Progenitor cell of endocrine pancreas (in vitro differentiated cells): ENCODE measurements around the gene PLIN1. TPM values are rescaled to one million over a fixed set of nuclear protein-coding genes. Genes with fewer than 3 reads are reported as not detected.

Experiments used
- DNase-seq: peaks from one replicate; pipeline ENCODE4 v3.0.0; 2021; ENCODE audit warnings: low spot score; ENCODE audit not compliant: unreplicated experiment
- H3K27ac Mint-ChIP-seq: 2 replicates; pipeline ENCODE4 v1.8.0; 2021; ENCODE audit warnings: mild to moderate bottlenecking, moderate library complexity, mixed read lengths
- H3K27me3 Mint-ChIP-seq: 2 replicates; pipeline ENCODE4 v1.8.0; 2021; ENCODE audit warnings: mixed read lengths
- H3K36me3 Mint-ChIP-seq: 2 replicates; pipeline ENCODE4 v1.8.0; 2022; ENCODE audit warnings: mixed read lengths; ENCODE audit not compliant: insufficient read depth
- H3K4me1 Mint-ChIP-seq: 2 replicates; pipeline ENCODE4 v1.8.0; 2021; ENCODE audit warnings: low read depth, mixed read lengths
- H3K4me3 Mint-ChIP-seq: 2 replicates; pipeline ENCODE4 v1.8.0; 2021; ENCODE audit warnings: low read depth, mild to moderate bottlenecking, moderate library complexity, mixed read lengths
- H3K9me3 Mint-ChIP-seq: 2 replicates; pipeline ENCODE4 v1.8.0; 2021; ENCODE audit warnings: low read depth, mixed read lengths
- total RNA-seq: library from RNA; stranded (reverse); gene quantifications from 2 replicates; pipeline ENCODE4 v1.2.1, GENCODE V29; 2021
- TF ChIP-seq, protein P1 (sequence below): fragments of 200-600 bp; sonication (generic); IDR thresholded peaks from one replicate; pipeline ENCODE4 v1.5.0; 2021; ENCODE audit warnings: antibody characterized with exemption, mild to moderate bottlenecking; ENCODE audit not compliant: unreplicated experiment

Gene PLIN1
- total RNA-seq, 1 donor from 2014 or later, result 0.24 TPM

DNA sequence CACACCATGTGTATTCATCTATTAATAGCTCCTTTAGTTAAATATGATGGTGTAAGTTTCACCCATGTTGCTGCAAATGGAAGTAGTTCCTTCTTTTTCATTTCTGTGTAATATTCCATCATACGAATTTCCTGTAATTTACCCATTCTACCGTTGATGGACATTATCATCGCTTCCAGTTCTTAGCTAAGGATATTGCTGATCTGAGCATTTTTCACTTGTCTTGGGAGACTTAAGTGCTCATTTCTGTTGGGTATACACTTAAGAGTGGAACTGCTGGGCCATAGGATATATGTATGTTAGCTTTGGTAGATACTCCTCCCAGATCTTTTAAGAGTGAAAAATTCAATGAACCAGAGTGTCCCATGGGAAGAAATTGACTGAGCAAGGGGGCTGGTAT is 11.0 kb downstream of the PLIN1 start:
- Mint-ChIP-seq H3K4me3 (no peak overlapping the region), H3K27me3 (peaks cover 40% of the 10 kb centered on the region), H3K4me1 (peaks cover 3% of the 10 kb centered on the region)

DNA sequence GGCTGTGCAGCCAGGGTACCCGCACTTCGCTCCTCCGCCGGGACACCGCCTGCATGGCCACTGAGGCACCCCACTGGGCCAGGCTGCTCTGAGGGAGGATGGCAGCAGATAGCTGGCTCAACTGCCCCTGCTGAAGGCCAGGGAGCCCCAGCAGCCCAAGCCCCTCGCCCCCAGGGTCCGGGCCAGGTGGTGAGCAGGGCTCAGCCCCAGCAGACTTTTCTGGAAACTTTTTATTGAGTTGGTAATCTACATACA is 11.5 kb downstream of the PLIN1 start:
- H3K4me3 Mint-ChIP-seq, result no peak overlapping the region
- peaks cover 3% of the 10 kb centered on the region for H3K4me1 Mint-ChIP-seq
- TF ChIP-seq, protein P1, sequence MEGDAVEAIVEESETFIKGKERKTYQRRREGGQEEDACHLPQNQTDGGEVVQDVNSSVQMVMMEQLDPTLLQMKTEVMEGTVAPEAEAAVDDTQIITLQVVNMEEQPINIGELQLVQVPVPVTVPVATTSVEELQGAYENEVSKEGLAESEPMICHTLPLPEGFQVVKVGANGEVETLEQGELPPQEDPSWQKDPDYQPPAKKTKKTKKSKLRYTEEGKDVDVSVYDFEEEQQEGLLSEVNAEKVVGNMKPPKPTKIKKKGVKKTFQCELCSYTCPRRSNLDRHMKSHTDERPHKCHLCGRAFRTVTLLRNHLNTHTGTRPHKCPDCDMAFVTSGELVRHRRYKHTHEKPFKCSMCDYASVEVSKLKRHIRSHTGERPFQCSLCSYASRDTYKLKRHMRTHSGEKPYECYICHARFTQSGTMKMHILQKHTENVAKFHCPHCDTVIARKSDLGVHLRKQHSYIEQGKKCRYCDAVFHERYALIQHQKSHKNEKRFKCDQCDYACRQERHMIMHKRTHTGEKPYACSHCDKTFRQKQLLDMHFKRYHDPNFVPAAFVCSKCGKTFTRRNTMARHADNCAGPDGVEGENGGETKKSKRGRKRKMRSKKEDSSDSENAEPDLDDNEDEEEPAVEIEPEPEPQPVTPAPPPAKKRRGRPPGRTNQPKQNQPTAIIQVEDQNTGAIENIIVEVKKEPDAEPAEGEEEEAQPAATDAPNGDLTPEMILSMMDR, result no peak
- no peaks in the 10 kb centered on the region for H3K36me3 Mint-ChIP-seq
- peaks cover 36% of the 10 kb centered on the region for H3K27me3 Mint-ChIP-seq
- no peak overlapping the region for H3K27ac Mint-ChIP-seq
- H3K9me3 Mint-ChIP-seq, result no peaks in the 10 kb centered on the region
- no peak for DNase-seq

More for the DNA sequence above, 11.0 kb downstream of the PLIN1 start:
- Mint-ChIP-seq H3K9me3 (no peaks in the 10 kb centered on the region), H3K27ac (no peak overlapping the region), H3K36me3 (no peaks in the 10 kb centered on the region)
- DNase-seq, result no peak
- TF ChIP-seq, protein P1, result no peak

DNA sequence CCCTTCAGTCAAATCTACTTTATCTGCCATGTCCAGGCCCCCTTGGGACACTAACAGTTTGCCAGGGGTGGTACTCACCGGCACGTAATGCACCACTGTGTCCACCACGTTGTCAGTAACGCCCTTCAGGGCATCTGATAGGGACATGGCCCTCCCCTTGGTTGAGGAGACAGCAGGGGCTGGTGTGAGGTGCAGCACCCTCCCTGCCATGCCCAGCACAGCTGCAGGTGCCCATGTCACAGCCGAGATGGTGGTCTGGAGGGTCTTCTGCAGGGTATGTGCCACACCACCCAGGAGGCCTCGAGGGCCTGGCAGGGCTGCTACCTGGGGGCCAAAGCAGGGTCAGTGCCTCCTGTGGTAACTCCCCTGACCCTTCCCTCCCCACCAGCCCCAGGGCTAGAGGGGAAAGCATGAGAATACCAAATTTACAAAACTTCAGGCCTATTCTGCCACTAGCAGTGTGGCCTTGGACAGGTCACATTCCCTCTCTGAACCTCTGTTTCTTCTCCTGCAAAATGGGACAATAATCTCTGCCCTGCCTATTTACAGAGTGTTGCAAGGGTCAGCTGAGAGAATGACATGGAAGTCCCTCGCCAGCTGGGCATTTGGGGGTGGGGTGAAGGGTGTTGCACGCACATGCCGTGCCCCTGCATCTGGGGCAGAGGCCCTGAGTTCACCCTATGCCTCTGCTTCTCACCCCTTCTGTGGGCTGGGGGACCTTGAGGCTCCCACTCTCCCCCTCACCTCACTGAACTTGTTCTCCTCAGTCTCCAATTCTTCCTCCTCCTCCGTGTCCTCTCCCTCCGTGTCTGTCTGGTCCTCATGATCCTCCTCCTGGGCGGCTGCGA is 12.1 kb downstream of the PLIN1 start:
- Mint-ChIP-seq H3K9me3 (no peaks in the 10 kb centered on the region), H3K36me3 (no peaks in the 10 kb centered on the region), H3K27ac (no peak overlapping the region), H3K27me3 (peaks cover 34% of the 10 kb centered on the region), H3K4me1 (peaks cover 3% of the 10 kb centered on the region), H3K4me3 (no peak overlapping the region)
- DNase-seq, result no peak
- TF ChIP-seq, protein P1, result no peak

DNA sequence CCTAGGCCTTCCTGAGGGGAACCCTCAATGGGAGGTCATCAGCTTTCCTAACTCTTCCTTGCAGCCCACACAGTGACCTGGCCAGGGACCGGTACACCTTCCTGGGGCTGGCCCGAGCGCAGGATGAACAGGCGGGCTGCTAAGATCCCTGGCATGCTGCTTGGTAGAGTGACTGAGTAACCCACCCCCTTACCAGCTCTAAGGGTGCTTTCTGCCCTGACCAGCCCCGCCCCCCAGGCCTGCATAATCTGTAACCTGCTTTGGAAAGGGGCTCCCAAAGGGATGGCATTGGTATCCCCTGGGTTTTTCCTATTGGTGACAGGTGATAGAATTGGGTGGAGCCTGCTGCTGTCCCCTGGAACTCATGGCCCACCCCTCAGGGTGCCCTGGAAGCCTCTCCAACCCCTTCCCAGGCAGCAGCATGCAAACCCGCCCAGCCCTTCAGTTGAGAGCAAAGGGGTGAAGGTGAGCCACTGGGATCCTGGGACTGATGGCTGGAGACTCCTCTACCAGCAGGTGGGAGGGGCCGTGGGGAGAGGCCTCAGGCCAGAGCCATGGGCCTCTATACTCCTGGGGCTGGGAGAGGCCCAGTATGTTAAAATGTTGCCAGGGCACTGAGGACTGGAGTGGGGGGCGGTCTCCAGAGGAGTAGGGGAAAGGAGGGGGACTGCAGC is 12.8 kb downstream of the PLIN1 start:
- H3K4me3 Mint-ChIP-seq, result no peak overlapping the region
- TF ChIP-seq, protein P1, result no peak
- H3K4me1 Mint-ChIP-seq, result peaks cover 3% of the 10 kb centered on the region
- no peaks in the 10 kb centered on the region for H3K36me3 Mint-ChIP-seq
- no peak overlapping the region for H3K27ac Mint-ChIP-seq
- peaks cover 29% of the 10 kb centered on the region for H3K27me3 Mint-ChIP-seq
- H3K9me3 Mint-ChIP-seq, result no peaks in the 10 kb centered on the region
- DNase-seq, result no peak

DNA sequence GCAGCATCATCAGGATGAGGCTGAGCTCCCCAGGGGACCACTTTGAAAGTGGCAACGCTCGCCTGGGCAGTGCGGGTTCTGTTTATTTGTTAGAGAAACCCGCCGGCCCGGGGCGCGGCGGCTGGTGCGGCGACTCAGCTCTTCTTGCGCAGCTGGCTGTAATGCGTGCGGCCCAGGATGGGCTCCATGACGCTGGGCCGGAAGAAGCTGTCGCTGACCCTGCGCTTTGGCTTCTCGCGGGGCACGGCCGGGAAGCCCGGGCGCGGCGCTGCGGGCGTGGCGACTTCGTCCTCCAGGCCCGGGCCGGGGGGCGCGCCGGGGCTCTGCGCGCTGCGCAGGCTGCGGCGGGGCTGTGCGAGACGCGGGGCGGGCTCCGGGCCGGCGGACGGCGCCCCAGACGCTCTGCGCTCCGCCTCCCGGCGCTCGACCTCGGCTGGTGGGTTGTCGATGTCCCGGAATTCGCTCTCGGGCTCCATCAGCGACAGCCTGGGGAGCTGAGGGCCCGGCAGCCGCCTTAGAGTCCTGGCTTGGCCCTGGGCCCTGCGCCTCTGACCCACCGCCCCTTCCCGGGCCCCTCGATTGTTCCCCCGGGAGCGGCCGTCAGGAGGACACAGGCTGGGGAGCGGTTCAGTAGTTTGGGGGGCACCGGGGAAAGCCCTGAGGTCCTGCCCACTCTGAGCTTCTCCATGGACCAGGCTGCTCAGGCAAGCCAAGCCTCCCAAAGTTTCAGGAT is 13.6 kb downstream of the PLIN1 start:
- peak; percentile 38 for DNase-seq
- peaks cover 30% of the 10 kb centered on the region for H3K27me3 Mint-ChIP-seq
- TF ChIP-seq, protein P1, result no peak
- H3K36me3 Mint-ChIP-seq, result no peaks in the 10 kb centered on the region
- H3K27ac Mint-ChIP-seq, result no peak overlapping the region
- H3K4me3 Mint-ChIP-seq, result peak overlapping the region; percentile 42
- no peaks in the 10 kb centered on the region for H3K9me3 Mint-ChIP-seq
- peaks cover 3% of the 10 kb centered on the region for H3K4me1 Mint-ChIP-seq
